ENCODE measurements around the gene ACSL3.
"Not testable (repeated sequence)": the region's sequence is repeated elsewhere in the genome, so short reads cannot be mapped to it uniquely, and the experiment has no call there.

The ACSL3 gene

DNA sequence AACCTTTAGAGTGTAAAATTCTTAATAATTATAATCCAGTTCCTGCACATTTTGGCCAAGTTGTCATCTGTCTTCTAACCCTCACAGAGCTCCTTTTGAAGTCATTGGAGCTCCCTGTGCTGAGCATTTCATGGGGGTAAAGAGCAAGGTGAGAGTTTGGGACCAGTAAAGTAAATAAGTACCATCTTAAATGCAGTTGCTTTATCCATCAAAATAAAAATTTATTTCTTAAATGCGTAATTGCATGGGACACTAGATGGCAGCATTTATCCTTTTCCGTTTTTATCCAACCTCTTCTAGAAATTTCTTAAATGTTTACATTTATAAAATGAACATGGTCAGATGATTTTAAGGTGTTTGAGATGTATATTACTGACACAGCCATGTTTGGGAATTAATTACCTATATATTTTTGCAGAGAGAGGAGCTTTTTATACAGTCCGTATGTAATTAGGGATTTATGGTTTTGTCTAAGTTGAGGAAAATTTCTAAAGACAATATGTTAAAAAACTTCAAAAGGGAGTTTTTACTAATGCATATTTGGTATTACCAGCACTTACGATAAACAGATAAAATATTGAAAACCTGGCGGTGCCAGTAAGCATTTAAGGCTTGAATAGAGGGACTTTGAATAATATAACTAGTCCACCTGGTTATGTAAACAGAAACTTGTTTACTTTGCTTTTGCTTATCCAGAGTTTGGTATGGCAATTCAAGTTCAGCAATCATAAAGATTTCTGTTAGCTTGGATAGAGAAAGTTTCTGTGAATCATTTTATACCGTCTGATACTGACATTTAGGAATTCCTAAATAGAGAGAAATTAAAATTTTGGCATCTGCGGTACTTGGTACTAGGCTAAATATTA, 54.5 kb downstream of the ACSL3 start:
- DNase-seq (ENCODE audit: low read depth): no peak

DNA sequence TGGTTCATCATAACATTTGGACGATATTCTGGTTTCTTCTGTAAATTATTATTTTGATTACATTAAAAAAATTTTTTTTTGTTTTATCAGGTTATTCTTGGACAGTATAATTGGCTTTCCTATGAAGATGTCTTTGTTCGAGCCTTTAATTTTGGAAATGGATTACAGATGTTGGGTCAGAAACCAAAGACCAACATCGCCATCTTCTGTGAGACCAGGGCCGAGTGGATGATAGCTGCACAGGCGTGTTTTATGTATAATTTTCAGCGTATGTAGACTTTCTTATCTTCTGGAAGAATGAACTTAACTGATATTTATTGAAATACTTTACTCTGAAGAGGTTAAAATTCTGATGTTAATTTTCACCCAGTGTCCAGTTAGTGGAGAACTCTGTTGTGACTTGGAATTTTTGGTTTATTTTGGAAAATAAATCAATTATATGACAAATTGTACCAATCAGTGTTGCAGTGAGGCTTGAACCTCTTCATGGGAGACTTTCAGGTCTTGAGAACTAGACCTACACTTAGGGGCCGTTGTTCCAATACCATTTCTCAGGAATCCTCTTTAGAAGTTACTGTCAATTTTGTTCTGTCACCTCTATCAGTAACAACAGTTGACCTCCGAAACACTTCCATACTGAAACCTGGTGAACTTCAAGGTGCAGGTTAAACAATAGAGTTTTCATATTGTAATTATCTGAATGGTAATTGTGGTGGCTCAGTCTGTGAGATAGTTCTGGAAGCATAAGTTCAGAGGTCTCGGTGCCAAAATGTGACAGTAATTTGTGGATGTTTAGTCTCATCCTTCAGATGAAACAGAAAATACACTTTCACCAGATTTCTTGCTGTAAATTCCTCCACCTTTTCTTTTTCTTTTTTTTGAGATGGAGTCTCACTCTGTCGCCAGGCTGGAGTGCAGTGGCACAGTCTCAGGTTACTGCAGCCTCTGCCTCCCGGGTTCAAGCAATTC, 55.7 kb downstream of the ACSL3 start:
- no peak for DNase-seq (ENCODE audit: low read depth)

- DNase-seq (ENCODE audit: low read depth): not testable (repeated sequence)
Measured at GRCh38 chr2:222917212-222917611, 56.4 kb downstream of the ACSL3 start.

- peak; percentile 91 for DNase-seq (ENCODE audit: low read depth)
Measured at GRCh38 chr2:222919841-222920526, 59.1 kb downstream of the ACSL3 start.

GRCh38 chr2:222920657-222921186, 59.9 kb downstream of the ACSL3 start:
- no peak for DNase-seq (ENCODE audit: low read depth)

DNA sequence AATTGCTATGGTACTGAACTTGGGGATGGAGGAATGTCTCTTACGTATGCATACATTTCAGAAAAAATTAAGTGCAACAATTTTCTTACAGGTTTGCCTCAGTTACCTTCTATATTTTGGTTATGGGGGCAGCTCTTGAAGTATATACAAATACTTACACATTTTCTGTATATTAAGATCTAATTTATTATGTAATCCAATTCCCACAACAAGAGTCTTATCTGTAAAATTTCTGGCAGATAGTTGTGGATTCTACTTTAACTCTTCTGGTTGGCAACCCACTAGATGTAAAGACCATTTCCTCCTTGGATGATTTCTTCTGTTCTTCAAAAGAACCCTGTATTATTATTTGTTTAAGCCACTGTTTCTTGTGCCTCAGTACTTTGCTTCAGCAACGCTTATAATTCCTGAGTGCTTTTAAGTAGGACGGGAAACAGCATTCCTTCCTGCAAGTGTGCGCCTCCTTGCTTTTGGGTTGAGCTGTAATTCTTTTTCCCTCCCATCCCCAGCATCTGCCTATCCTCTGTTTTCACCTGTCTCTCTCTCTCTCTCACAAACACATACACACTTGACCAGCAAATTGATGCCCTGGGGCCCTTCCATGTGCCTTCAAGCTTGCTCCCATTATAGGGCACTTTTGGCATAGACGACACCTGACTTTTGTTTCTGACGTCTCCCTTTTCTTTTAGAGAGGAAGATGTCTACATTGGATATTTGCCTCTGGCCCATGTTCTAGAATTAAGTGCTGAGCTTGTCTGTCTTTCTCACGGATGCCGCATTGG, 61.4 kb downstream of the ACSL3 start:
- DNase-seq (ENCODE audit: low read depth): no peak

DNA sequence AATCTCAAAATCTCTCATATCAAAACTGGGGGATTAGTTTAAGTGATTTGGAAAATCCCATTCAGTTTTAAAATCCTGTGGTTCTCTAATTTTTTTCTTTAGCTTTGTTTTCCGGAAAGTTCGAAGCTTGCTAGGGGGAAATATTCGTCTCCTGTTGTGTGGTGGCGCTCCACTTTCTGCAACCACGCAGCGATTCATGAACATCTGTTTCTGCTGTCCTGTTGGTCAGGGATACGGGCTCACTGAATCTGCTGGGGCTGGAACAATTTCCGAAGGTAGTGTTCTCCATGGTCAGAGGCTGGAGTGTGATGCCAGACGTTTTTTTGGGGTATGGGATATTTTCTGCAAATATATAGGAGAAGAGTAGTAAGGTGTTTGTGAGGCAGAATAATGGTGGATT, 66.1 kb downstream of the ACSL3 start:
- no peak for DNase-seq (ENCODE audit: low read depth)

DNA sequence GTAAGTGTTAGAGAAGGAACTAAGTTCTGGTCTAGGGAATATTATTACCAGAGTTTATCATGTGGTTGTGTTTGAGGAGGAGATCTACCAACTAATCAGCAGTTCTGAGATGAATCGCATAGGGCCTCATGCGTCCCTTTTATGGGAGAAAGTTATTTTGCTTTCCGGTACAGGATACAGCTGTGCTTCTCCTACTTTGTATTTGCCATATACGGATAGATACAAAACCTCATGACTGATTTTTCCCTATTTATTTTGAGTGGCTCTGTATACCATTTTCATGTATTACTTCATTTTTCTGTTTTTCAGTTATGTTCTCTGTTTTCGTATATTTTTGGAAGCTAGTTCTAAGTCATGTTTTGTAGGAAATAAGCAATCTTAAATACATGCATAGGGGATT, 66.8 kb downstream of the ACSL3 start:
- no peak for DNase-seq (ENCODE audit: low read depth)

DNA sequence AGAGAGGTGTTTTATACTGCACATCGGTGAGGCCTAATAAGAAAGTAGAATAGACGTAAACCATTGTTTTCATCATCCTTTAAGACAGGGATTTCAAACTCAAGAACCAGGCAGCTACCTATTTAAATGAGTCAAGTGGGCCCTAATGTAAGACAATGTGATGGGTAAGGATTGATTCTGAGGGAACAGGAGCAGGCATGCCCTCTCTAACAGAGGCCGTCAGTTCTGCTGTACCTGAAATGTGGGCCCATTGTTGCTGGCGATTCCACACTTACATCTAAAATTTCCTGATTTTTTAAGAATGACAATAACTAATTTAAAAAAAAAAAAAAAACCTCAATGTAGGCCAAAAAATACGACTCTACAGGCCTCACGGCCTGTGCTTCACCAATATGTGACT, 67.5 kb downstream of the ACSL3 start:
- DNase-seq (ENCODE audit: low read depth): no peak

DNA sequence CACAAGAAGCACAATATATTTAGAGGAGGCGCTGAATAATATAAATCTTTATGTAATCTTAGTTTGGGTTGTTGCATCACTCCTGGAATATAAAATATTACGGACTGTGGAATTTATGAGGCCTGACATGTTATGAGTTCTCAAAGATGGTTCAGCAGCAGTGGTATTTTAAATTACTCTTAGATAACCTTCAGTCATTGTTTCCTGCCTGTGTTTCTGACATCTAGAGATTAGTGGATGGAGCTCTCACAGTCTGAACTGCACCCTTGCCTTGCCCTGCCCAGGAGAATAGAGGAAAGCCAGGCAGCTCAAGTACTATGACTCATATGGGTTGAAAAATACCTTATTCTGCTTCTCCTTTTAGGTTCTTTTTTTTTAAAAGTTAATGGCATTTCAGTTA, 70.0 kb downstream of the ACSL3 start:
- DNase-seq (ENCODE audit: low read depth): no peak

- DNase-seq (ENCODE audit: low read depth): no peak
Measured at GRCh38 chr2:222931659-222932058, 70.8 kb downstream of the ACSL3 start.

DNA sequence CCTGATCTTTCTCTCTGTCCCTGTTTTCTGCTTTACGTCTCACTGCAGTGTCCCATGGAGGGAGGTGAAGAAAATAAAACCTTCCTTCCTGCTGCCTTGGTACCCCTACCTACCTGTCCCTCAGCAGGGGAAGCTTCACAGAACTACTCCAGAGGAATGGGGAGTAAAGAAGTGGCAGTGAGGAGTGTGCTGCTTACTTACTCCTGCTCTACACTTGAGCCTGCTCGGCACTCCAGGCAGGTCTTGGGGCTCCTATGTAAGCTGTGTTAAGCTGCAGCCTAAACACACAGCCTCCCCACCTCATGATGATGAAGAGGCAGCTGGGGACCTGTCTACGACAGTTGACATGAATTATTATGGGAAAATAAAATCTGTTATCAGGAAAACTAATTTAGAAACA, 72.6 kb downstream of the ACSL3 start:
- no peak for DNase-seq (ENCODE audit: low read depth)

- DNase-seq (ENCODE audit: low read depth): no peak
Measured at GRCh38 chr2:222935688-222936298, 75.0 kb downstream of the ACSL3 start.

DNA sequence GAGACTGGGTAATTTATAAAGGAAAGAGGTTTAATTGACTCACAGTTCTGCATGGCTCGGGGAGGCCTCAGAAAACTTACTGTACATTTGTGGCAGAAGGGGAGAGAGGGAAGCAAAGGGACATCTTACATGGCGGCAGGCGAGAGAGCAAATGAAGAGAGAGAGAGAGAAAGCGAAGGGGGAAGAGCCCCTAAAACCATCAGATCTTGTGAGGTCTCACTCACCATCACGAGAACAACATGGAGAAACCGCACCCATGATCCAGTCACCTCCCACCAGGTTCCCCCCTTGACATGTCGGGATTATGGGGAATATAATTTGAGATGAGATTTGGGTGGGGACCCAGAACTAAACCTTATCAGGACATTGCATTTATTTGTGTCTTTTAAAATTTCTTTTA, 75.9 kb downstream of the ACSL3 start:
- no peak for DNase-seq (ENCODE audit: low read depth)

GRCh38 chr2:222938327-222938726, 77.5 kb downstream of the ACSL3 start:
- no peak for DNase-seq (ENCODE audit: low read depth)

DNA sequence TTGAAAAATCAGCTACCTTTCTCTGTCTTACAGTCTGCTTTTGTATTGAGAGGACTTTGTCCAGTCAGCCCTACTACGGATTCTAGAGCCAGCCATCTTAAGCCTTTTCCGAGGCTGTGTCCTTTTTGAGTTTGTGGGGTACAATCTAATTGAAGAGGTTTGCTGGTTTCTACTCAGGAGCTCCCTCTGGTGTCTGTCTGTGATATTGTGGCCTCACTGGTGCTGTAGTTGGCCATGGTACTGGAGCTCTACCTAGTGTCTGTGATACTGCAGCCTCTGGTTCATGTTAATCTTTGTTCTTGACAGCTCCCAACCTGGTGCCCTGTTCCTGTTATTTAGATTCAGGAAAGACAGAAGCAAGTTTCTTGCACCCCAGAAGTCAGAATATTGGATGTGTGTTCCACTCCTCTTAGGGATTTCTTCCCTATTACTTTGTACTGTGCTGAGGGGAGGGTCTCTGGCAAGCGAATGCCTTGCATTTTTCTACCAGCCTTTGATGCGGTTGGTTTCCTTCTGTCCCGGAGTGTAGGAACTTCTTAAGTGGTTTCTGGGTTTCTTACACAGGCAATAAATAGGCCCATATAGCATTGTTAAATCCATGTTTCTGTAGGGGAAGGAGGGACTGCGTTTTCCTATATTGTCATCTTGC, 78.5 kb downstream of the ACSL3 start:
- peak; percentile 45 for DNase-seq (ENCODE audit: low read depth)

- DNase-seq (ENCODE audit: low read depth): no peak
Measured at GRCh38 chr2:222939979-222940378, 79.1 kb downstream of the ACSL3 start.

DNA sequence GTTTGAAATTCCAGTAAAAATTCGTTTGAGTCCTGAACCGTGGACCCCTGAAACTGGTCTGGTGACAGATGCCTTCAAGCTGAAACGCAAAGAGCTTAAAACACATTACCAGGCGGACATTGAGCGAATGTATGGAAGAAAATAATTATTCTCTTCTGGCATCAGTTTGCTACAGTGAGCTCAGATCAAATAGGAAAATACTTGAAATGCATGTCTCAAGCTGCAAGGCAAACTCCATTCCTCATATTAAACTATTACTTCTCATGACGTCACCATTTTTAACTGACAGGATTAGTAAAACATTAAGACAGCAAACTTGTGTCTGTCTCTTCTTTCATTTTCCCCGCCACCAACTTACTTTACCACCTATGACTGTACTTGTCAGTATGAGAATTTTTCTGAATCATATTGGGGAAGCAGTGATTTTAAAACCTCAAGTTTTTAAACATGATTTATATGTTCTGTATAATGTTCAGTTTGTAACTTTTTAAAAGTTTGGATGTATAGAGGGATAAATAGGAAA, 80.7 kb downstream of the ACSL3 start:
- no peak for DNase-seq (ENCODE audit: low read depth)

DNA sequence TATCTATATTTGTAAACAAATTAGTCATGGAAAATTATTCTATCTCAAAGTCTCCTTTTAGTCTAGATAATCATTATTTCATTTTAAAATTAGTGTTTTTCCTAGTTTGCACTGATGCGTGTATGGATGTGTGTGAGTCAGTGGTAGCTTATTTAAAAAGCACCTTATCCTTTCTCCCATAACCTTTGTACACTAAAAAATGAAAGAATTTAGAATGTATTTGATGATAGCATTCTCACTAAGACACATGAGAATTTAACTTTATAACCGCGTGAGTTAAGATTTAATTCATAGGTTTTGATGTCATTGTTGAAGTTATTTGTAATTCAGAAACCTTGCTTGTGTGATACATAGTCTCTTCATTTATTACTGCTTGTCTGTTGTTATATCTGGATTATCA, 81.7 kb downstream of the ACSL3 start:
- no peak for DNase-seq (ENCODE audit: low read depth)

DNA sequence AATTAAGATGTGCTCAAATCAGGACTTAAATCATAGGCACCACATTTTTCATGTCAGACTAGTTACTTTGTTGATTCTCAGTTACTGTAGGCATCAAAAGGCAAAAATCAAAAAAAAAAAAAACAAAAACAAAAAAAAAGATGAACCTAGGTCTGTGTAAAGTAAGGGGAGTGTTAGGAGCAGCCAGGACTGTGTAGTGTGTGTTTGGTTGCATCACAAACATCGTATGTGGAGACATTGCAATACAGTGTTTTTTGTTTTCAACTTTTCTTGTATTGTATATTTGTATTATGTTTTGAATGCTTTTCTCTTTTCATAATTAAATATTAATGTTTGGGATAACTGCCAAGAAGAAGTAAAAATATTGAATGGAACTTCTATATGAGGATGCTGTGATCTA, 82.1 kb downstream of the ACSL3 start:
- no peak for DNase-seq (ENCODE audit: low read depth)

Data from stromal cell of bone marrow (primary cell).